GM18951 (cell line): ENCODE data around the gene SRA1.

ENCODE experiments used
- POLR2A ChIP-seq: IDR thresholded peaks from 4 replicates; pipeline ENCODE4 v1.6.1; 2011; ENCODE audit warnings: mild to moderate bottlenecking; ENCODE audit not compliant: insufficient read length, insufficient read depth; ENCODE audit errors: extremely low read depth
- in situ Hi-C: fragments of 300-500 bp; cut with MboI; formaldehyde crosslinking; loops from one replicate; pipeline ENCODE4 v1.12.0; 2022; ENCODE audit warnings: low sequenced_read_pairs, mixed read lengths, inconsistent platforms; ENCODE audit not compliant: unreplicated experiment

The SRA1 gene

DNA sequence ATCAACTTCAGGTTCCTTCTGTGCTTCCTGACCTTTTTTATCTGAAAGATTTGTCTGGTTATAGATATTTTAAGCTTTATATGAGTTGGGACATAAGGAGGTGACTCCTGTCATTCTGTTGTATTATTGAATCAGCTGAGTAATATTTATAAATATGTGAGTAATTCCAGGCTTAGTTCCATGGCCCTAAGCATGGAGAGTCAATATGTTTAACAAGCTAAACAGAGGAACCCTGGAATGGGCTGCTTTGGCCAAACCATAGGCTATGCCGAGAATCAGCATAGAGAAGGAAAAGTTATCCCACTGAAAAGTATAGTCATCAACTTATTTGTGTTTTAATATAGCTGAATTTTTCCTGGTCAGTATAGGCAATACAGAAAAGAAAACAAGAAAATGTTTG, 17.0 kb downstream of the SRA1 start:
- in situ Hi-C loops = no loop called here
- TF ChIP-seq POLR2A = no peak

- in situ Hi-C loops = no loop called here
- TF ChIP-seq POLR2A = no peak
Observed at GRCh38 chr5:140524003-140524402, 33.3 kb downstream of the SRA1 start.

- no peak for TF ChIP-seq POLR2A
- in situ Hi-C loops = no loop called here
Observed at GRCh38 chr5:140513124-140513523, 44.1 kb downstream of the SRA1 start.

DNA sequence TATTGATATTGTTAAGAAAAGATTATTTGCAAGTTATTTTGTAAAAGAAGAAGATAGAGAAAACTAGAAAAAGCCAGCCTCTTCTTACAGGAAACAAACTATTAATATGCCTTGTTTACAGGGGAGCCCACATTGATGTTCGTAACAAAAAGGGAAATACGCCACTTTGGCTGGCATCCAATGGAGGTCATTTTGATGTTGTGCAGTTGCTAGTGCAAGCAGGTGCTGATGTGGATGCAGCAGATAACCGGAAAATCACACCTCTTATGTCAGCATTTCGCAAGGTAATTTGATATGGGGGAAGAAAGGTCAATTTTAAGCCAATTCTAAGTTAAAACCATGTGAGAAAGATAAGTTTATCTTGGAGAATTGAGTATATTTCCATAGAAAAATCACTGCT, 47.4 kb downstream of the SRA1 start:
- no peak for TF ChIP-seq POLR2A
- in situ Hi-C loops = no loop called here

GRCh38 chr5:140502834-140503233, 54.4 kb downstream of the SRA1 start:
- no peak for TF ChIP-seq POLR2A
- in situ Hi-C loops = no loop called here
